ENCODE data around the gene CTXND1.

The CTXND1 gene

DNA sequence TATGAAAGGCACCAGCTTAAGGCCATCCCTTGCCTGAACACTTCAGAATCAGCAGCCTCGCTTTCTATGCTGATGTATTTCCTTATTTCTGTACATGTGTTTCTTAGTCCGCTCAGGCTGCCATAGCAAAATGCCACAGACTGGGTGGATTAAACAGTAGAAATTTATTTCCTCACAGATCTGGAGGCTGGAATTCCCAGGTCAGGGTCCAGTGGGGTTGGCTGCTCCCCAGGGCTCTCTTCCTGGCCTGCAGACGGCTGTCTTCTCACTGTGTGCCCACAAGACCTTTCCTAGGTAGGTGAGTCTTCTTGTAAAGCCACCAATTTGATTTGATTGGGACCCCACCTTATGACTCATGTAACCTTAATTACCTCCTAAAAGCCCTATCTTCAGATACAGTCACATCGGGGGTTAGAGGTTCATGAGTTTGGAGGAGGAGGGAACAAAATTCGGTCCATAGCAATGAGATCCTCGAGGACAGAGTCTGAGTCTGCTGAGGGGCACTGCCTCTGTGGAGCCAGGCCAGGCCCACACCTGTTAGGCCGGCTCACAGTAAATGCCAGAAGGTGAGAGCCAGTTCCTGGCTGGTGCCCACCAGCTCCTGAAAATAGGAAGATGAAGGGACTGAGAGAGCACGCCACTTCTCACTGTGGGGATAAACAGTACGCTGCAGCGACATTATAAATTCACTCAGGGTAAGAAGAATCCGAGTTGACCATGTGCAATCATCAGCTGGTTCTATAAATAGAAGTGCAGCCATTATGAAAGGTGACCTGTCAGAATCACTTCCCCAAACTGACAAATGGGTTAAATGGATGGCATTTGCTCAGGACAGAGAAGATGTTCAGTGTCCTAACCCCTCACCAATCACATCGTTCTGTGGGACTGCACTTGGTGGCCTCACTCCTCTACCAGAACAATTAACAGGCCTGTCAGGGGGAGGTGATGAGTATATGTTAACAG is 41.1 kb downstream of the CTXND1 start:
- no peak overlapping the region for H3K27ac ChIP-seq
- H3K36me3 ChIP-seq (ENCODE audit: insufficient read depth, low read length), result no peaks in the 10 kb centered on the region
- no peaks in the 10 kb centered on the region for H3K9me3 ChIP-seq (ENCODE audit: low read depth, low read length)
- DNase-seq (ENCODE audit: low read depth, low spot score), result no peak
- H3K4me3 ChIP-seq, result no peak overlapping the region
- TF ChIP-seq FOXP2 (optimal IDR thresholded peaks at IDR 0.05; ENCODE audit: control extremely low read depth, extremely low read length, insufficient read depth), result no peak
- TF ChIP-seq POLR2AphosphoS5 (IDR thresholded peaks at IDR 0.05; ENCODE audit: borderline replicate concordance, low read depth, low read length), result no peak
- TF ChIP-seq EZH2 (IDR thresholded peaks at IDR 0.05), result no peak
- no peak overlapping the region for H3K9ac ChIP-seq (ENCODE audit: insufficient read length)

DNA sequence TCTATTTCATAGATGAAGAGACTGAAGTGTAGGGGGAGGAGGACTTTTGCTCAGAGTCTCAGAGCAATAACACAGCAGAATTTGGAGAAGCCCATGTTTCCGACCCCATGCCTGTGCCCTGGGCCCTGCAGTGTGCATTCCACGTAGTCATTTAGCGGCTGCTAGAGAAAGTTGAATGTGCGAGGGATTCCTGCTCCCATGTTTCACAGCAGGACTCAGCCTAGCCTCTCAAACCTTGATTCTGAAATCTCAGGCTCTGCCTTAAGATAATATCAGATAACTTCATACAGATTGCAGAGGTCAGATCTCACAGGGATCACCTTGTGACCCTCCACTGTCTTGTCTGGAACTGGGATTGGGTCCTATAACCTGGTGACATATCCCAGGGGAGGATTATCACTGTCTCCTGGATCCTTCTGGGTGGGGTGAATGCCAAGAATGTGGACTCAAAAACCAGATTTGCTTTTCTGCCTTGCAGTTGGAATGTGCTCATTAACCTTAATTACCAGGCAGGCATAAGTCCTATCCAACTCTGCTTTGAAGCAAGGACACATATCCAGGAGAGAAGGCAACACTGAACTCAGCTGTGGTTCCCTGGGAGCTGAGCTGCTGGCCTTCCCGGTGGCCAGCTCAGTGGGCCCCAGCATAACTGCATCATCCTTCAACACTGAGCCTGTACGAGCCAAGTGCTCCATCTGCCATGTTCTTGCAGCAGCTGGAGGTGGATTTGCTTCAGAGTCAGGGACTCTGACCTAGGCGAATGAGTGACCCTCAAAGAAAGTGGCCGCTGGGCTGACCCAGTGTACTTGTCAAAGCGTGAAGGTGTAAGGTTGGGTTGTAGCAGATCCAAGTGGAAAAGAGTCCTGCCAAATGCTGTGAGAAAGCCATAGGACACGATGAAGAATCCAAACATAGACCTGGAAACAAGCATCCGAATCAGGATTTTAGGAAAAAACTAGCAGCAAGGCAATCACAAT is 43.0 kb downstream of the CTXND1 start:
- Histone ChIP-seq H3K9me3 (ENCODE audit: low read depth, low read length) (no peaks in the 10 kb centered on the region), H3K9ac (ENCODE audit: insufficient read length) (no peak overlapping the region), H3K36me3 (ENCODE audit: insufficient read depth, low read length) (no peaks in the 10 kb centered on the region), H3K27ac (no peak overlapping the region), H3K4me3 (no peak overlapping the region)
- TF ChIP-seq EZH2 (IDR thresholded peaks at IDR 0.05) (no peak), FOXP2 (optimal IDR thresholded peaks at IDR 0.05; ENCODE audit: control extremely low read depth, extremely low read length, insufficient read depth) (no peak), POLR2AphosphoS5 (IDR thresholded peaks at IDR 0.05; ENCODE audit: borderline replicate concordance, low read depth, low read length) (no peak)
- DNase-seq (ENCODE audit: low read depth, low spot score), result no peak

DNA sequence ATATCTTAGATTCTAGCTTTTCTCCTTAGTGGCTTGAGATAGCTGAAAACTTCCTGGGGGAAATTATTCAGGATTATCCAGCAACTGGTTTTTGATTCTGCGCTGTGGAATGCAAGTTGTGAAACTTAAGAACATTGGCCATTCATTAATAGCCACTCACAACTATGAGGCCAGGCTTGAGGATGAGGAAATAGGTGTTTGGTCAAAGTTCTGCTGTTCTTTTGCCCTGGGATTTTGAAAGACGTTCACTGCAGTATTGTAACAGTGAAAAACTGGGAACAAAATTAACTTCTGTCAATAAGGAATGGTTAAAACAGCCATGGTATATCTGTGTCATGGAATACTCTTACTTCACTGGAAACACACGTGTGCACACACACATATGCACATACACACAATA is 44.1 kb downstream of the CTXND1 start:
- Histone ChIP-seq H3K9me3 (ENCODE audit: low read depth, low read length) (no peaks in the 10 kb centered on the region), H3K9ac (ENCODE audit: insufficient read length) (no peak overlapping the region), H3K4me3 (no peak overlapping the region), H3K27ac (no peak overlapping the region), H3K36me3 (ENCODE audit: insufficient read depth, low read length) (no peaks in the 10 kb centered on the region)
- no peak for TF ChIP-seq POLR2AphosphoS5 (IDR thresholded peaks at IDR 0.05; ENCODE audit: borderline replicate concordance, low read depth, low read length)
- TF ChIP-seq FOXP2 (optimal IDR thresholded peaks at IDR 0.05; ENCODE audit: control extremely low read depth, extremely low read length, insufficient read depth), result no peak
- TF ChIP-seq EZH2 (IDR thresholded peaks at IDR 0.05), result no peak
- DNase-seq (ENCODE audit: low read depth, low spot score), result no peak

DNA sequence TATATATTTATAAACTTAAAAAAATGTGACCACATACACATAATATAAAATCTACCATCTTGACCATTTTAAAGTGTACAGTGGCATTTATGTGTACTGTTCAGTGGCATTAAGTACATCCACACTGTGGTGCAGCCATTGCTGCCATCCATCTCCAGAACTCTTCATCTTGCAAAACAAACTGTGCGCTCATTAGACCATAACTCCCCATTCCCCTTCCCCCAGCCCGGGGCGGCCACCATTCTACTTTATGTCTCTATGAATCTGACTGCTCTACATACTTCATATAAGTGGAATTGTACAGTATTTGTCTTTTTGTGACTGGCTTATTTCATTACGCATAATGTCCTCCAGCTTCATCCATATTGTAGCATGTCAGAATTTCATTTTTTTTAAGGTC is 47.8 kb downstream of the CTXND1 start:
- Histone ChIP-seq H3K9me3 (ENCODE audit: low read depth, low read length) (no peaks in the 10 kb centered on the region), H3K27ac (no peak overlapping the region), H3K9ac (ENCODE audit: insufficient read length) (no peak overlapping the region), H3K4me3 (no peak overlapping the region), H3K36me3 (ENCODE audit: insufficient read depth, low read length) (no peaks in the 10 kb centered on the region)
- DNase-seq (ENCODE audit: low read depth, low spot score), result no peak
- TF ChIP-seq FOXP2 (optimal IDR thresholded peaks at IDR 0.05; ENCODE audit: control extremely low read depth, extremely low read length, insufficient read depth) (no peak), EZH2 (IDR thresholded peaks at IDR 0.05) (no peak), POLR2AphosphoS5 (IDR thresholded peaks at IDR 0.05; ENCODE audit: borderline replicate concordance, low read depth, low read length) (no peak)

DNA sequence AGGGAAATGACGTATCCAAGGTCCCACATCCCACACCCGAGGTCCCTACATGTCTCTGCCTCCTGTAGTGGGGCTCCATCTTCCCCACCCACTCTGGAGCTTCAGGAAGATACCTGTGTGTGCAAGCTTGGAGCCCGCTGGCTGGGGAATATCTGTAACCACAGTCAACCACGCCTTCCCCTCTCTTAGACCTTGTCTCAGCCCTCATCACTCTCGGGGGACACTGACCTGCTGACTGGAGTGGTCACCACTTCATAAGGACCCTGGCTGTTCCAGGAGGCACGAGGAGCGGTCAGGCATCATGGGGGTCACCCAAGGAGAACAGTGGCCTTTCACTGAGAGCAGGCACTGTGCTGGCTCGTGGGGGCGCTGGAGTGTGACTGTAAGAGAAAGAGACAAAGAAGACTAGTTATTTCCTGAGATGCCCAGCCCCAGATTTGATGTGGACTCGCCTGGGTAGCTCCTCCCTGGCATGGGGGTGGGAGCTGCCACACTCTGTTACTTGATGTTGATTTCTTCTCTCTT is 48.6 kb downstream of the CTXND1 start:
- Histone ChIP-seq H3K9me3 (ENCODE audit: low read depth, low read length) (no peaks in the 10 kb centered on the region), H3K9ac (ENCODE audit: insufficient read length) (no peak overlapping the region), H3K27ac (no peak overlapping the region), H3K4me3 (no peak overlapping the region), H3K36me3 (ENCODE audit: insufficient read depth, low read length) (no peaks in the 10 kb centered on the region)
- no peak for DNase-seq (ENCODE audit: low read depth, low spot score)
- TF ChIP-seq POLR2AphosphoS5 (IDR thresholded peaks at IDR 0.05; ENCODE audit: borderline replicate concordance, low read depth, low read length) (no peak), FOXP2 (optimal IDR thresholded peaks at IDR 0.05; ENCODE audit: control extremely low read depth, extremely low read length, insufficient read depth) (no peak), EZH2 (IDR thresholded peaks at IDR 0.05) (no peak)

DNA sequence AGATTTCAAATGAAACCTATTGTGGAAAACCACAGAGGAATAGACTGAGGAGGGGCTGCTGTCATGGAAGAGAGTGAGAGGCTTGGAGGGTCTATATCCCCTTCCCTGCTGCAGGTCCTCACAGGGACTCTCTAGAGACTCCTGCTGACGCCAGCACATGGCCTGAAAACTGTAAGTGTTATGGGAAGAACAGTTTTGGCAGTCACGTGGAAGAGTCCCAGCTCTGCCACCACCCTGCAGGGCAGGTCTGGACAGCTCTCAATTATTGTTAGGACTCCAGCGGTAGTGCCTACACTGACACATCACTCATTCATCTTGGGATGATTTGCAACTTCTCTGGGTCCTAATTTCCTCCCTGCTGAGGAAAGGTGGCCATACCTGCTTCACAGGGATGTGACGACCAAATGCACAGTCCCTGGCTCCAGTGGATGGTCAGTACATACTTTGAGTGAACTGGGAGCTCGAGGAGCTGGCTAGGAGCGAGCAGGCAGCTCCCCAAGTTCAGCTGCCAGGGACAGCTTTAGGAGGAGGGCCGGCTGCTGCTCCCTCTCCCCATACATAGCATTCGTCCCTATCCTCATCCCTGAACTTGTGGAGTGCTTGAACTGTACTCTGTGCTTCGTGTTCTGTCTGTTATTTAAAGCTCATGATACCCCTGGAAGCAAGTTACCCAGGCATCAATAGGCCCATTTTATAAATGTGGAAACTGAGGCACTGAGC is 49.2 kb downstream of the CTXND1 start:
- Histone ChIP-seq H3K36me3 (ENCODE audit: insufficient read depth, low read length) (no peaks in the 10 kb centered on the region), H3K4me3 (no peak overlapping the region), H3K27ac (no peak overlapping the region), H3K9me3 (ENCODE audit: low read depth, low read length) (no peaks in the 10 kb centered on the region), H3K9ac (ENCODE audit: insufficient read length) (no peak overlapping the region)
- TF ChIP-seq FOXP2 (optimal IDR thresholded peaks at IDR 0.05; ENCODE audit: control extremely low read depth, extremely low read length, insufficient read depth), result no peak
- no peak for TF ChIP-seq EZH2 (IDR thresholded peaks at IDR 0.05)
- TF ChIP-seq POLR2AphosphoS5 (IDR thresholded peaks at IDR 0.05; ENCODE audit: borderline replicate concordance, low read depth, low read length), result no peak
- no peak for DNase-seq (ENCODE audit: low read depth, low spot score)

DNA sequence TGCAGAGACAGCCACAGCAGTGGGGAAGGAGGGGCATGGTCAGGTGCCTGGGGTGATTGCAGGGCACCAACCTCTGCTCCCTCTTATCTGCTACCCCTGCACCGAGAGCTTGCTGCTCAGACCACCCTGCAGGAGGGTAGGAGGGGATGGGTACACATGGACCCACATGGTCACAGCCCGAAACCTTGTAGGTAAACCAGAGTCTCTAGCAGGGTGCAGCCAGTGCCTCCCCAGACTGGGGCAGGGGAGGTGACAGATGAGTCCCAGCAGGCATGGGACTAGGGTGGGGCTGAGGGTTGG is 50.0 kb downstream of the CTXND1 start:
- Histone ChIP-seq H3K9ac (ENCODE audit: insufficient read length) (no peak overlapping the region), H3K27ac (no peak overlapping the region), H3K9me3 (ENCODE audit: low read depth, low read length) (no peaks in the 10 kb centered on the region), H3K36me3 (ENCODE audit: insufficient read depth, low read length) (no peaks in the 10 kb centered on the region), H3K4me3 (no peak overlapping the region)
- no peak for DNase-seq (ENCODE audit: low read depth, low spot score)
- no peak for TF ChIP-seq EZH2 (IDR thresholded peaks at IDR 0.05)
- TF ChIP-seq FOXP2 (optimal IDR thresholded peaks at IDR 0.05; ENCODE audit: control extremely low read depth, extremely low read length, insufficient read depth), result no peak
- TF ChIP-seq POLR2AphosphoS5 (IDR thresholded peaks at IDR 0.05; ENCODE audit: borderline replicate concordance, low read depth, low read length), result no peak

All from SK-N-MC (cell line).